Inflammatory macrophage treated with lipopolysaccharide for 4 hours (primary cell): ENCODE measurements around the gene DLGAP4.
A peak's percentile ranks its signal among the peaks of the same experiment; 100 is the strongest.

ENCODE experiments used
- DNase-seq: peaks from one replicate; pipeline ENCODE4 v3.0.0-alpha.2; 2020

DLGAP4 gene

DNA sequence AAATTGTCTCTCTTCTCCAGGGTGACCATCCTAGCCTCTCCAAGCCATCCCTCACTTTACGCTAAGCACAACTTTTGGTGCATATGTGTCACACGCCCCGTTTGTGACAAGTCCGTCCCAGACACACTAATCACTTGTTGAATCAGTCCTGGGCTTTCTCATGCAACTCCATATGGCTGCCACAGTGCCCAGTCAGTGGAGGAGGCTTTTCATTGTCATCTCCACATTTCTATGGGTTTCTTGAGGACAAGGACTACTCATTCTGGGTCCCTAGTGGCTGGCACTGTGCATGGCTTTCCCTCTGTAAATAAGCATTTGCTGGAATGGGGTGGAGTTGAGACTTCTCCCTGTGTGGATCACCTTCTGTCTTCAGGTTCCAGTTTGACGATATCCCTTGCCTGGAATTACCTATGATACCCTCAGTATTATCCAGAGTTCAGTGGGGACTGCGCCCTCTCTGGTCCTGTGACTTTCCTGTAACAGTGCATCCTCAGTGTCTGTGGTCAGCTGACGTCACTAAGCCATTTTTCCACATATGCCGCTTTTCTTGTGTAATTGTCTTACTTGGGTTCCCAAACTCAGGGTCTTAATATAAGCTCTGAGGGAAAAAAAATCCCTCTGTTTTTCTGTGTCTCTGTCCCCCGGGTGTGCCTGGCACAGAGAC lies 175.4 kb downstream of the DLGAP4 start:
- peak; percentile 58 for DNase-seq

DNA sequence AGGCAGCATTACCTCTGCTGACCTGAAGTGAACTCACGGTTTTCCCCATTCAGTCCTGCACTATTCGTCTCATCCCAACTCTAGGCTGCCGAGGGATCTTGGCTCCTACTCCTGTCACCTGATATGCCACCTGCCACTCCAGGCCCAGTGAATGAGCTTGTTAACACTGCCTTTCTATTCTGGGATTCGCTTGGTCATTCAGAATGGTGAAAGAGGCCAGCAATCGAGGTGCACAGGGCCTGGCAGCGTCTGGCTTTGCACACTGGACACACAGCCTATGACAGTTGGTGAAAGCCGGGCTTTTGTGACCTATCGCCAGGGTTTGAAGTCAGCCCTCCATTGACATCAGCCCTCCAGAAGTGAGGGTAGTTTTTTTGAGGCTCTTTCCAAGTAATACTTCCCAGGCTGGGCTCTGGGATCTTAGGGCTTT lies 175.9 kb downstream of the DLGAP4 start:
- no peak for DNase-seq

DNA sequence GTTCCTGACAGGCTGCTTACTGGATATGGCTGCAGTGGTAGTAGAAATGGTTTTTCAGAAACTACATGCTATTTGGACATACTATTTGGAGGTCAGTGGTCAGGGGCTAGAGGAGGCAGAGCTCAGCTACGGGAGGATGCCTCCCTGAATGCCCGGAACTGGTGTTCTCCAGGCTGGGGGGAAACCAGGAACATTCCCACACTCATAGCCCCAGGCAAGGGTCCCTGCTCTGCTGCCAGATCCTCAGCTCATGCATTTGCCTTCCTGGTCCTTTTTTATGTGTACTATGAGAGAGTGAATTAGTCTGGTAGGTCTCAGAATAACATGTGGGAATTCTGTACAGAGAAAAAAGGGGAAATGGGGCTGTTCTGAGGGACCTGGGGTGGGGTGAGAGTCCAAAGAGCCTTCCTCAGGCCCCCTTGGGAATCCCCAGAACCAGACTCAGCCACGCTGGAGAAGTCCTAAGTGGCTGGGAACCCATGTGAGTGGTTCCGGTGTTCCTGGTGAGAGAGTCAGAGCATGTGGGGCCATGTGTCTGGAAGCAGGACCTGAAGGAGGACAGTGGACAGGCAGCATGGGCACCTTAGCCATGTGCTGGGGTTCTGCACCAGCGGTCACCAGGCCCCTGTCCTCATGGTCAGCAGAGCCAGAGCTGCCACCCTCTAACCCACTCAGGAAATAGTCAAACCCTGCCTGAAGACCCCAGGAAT lies 177.2 kb downstream of the DLGAP4 start:
- DNase-seq: no peak

DNA sequence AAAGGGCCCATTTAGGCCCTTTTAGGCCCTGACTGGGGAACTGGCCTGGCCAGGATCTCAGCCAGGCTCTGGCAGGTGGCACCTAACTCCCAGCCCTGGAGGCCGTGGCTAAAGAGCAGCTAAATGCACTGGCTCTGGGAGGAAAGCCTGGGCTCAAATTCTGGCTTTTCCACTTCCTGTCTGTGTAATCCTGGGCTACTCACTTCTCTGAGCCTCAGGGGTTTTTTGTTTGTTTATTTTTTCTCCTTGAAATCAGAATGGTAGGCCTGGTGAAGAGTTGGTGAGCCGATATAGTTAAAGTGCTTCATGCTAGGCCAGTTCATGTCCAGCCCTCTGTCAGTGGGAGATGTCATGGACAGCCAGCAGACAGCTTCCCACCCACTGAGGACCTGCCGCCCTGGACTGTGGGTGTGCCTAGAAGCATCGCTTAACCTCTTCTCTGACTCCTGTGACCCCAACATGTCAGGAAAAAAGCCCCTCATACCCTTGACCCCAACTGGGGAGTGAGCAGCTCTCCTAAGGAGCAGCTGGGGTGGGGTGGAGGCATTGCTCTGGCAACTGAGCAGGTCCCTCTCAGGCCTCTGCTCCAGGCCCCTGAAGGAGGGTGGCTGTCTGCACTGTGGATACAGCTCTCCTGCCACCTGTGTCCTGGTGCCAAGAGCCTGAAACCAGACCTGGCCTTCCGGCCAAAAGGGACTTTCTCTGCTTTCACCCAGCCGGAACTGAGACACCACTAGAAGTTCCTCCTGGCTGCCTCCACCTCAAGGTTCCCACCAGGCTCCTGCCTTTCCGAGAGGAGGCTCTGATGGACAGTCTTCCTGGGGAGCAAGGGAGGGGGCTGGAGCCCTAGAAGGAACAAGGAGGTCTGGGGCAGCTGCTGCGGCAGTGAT lies 178.0 kb downstream of the DLGAP4 start:
- DNase-seq: no peak

DNA sequence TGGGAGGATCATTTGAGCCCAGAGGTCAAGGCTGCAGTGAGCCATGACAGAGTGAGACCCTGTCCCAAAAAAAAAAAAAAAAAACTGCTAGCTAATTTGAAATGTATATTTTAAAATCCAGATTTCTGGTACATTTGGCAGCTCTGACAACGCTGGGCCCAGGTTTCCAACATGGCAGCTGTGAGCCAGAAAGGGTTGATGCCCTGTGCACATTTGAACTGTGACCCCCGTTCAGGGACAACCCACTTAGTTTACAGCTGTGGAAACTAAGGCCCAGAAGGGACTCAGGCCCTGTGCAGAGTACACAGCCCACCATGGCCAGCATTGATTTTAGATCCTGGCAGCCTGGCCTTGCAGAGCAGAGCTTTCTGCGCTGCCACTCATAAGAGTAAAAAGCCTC lies 179.1 kb downstream of the DLGAP4 start:
- no peak for DNase-seq

DNA sequence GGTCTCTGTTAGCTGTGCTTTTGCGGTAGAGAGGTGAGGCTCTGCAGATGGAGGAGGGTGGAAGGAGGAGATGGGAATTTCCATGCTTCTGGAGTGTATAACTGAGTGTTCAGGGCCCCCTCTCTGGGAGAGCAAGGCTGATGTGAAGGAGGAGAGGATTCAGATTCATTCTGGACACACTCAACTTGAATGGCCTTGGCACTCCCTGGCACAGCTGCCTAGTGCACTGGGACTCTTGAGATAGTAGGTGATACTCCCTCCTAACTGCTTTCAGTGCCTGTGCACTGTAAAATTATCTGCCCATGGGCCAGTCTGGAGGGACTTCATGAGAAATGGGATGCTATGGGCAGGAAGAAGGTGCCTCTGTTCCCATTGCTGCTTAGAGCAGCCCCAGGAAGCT lies 180.9 kb downstream of the DLGAP4 start:
- no peak for DNase-seq

DNA sequence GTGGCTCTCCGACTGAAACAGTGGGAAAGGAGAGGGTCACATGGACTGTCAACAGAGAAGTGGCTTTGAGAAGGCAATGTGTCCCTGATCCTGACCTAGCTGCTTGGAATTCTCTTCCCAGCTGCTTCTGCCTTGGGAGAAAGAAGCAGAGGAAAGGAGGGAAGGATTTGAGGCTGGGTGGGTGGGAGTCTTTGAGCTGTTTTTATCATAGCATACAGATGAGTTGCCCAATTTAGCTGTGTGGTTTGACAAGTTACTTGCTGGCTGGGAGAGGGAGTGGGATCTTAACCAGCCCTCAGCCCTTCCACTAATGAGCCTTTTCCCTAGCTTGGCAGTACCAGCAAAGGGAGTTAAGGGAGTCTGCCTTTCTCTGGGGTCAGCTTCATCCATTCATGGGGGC lies 184.1 kb downstream of the DLGAP4 start:
- no peak for DNase-seq

DNA sequence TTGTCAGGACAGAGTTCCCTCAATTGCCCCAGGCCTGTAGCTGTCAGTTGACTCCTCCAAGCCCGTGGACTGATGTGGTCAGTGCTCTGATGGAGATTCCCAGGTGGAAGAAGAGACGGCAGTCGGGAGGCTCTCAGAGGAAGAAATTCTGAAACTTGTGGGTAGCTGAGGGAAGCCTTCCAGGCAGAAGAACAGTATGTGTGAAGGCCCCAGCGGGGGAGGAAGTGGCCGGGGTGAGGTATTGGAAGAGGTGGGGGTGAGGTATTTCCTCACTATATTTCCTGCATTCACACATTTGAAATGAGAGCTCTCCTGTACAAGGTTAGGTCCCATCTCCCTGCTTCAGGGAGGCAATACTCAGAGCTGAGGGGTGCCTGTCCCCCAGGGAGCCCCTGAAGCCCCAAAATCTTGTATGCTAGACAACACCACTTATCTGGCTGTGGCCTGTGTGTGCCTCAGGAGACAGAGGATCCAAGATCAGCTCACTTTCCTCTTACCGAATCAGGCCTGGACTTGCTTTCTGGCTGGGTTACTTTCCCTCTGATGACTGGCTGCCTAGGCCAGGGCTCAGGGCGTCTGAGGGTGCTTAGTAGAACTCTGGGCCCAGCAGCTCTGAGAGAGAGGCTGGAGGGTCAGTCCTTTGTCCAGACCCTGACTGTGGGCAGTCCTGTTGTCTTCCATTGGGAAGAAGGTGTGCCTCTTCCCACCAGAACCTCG lies 185.9 kb downstream of the DLGAP4 start:
- peak; percentile 35 for DNase-seq

DNA sequence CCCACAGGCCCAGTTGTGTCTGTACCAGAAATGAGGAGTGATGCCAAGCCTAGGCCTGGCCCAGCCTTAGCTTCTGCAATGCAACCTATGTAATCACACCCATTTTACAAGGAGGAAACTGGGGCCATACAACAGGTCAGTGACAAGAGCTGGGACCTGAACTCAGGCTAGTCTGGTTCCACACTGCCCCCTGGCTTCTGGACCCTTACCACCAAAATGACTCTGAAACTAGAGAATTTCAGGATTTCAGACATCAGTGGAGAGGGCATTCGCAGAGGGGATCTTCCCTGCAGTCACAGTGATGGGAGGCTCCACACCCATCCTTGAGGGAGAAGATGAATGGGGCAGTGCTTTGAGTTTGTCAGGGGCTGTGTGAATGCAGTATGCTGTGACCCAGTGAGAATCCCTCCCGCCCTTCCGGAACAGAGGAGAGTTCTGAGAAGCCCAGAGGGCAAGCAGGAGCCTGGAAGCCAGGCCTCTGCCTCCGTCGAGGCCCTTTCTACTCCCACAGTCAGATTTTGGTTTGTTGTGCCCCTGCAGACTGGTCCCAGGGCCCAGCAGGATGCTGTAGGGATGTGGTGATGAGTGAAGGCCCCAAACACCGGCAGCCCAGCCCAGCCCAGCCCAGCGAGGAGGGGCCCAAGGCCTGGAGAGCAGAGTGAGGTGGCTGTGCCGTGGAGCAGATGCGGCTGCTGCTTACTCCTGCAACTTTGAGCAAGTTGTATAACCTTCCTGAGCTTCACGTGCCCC lies 187.1 kb downstream of the DLGAP4 start:
- peak; percentile 21 for DNase-seq

DNA sequence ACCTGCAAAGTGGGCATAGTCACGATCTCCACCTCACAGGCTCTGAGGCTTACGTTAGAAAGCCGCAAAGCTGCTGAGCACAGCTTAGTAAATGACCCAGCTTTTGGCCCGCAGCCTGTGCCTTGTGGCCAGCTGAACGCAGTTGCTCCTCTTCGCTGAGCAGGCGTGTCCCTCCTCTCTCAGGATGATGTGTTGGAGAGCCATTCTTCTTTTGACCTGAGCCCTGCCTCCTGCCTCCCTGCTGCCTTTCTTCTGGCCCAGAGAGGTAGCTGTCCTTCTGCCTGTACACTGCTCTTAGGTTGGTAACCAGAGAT lies 187.6 kb downstream of the DLGAP4 start:
- DNase-seq: no peak

DNA sequence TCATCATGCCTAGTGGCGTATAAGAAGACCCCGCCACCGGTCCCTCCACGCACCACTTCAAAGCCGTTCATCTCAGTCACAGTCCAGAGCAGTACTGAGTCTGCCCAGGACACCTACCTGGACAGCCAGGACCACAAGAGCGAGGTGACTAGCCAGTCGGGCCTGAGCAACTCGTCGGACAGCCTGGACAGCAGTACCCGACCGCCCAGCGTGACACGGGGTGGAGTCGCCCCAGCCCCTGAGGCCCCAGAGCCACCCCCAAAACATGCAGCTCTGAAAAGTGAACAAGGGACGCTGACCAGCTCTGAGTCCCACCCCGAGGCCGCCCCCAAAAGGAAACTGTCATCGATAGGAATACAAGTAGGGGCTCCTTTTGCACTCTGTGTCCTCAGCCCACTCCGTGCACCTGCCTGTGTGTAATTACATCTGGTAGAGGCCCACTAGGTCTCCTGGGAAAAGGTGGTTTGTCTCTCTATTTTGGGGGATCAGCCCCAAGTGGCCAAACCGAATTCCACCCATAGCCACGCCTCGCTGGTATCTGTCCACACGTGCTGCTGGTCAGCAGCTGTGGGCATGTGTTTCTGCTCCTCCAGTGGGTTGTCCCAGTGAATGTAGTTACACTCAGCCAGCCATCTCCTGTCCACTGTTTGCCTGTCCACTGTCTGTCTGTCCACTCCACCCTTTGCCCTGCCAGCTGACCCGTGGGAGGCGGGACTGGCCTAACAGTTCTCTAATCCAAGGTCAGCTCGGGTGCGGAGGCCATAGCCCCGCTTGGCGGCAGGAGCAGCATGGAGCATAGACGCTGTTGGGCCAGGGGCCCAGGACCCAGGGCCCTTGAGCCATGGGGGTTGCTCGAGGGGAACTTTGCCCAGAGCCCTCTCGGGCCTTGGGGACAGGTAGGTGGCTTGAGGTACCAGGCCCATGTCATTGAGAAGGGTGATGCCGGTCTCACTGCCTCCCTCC lies 190.8 kb downstream of the DLGAP4 start:
- DNase-seq: no peak

DNA sequence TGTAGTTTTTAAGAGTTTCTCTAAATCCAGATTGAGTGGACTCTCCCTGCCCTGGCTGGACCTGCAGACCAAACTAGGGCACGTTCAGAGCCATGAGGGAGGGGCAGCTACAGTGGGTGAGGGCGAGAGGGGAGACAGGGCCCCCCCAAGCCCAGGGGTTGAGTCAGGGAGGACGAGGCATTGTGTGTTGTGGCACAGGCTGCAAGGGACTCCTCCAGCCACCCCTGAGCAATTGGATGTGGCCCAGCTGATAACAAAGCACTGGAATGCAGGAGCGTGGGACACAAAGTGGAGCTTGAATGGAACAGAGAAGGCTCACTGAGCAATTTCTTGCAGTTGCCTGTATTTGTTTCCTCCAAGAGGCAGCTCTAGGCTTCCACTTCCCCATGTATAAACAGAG lies 191.7 kb downstream of the DLGAP4 start:
- no peak for DNase-seq

DNA sequence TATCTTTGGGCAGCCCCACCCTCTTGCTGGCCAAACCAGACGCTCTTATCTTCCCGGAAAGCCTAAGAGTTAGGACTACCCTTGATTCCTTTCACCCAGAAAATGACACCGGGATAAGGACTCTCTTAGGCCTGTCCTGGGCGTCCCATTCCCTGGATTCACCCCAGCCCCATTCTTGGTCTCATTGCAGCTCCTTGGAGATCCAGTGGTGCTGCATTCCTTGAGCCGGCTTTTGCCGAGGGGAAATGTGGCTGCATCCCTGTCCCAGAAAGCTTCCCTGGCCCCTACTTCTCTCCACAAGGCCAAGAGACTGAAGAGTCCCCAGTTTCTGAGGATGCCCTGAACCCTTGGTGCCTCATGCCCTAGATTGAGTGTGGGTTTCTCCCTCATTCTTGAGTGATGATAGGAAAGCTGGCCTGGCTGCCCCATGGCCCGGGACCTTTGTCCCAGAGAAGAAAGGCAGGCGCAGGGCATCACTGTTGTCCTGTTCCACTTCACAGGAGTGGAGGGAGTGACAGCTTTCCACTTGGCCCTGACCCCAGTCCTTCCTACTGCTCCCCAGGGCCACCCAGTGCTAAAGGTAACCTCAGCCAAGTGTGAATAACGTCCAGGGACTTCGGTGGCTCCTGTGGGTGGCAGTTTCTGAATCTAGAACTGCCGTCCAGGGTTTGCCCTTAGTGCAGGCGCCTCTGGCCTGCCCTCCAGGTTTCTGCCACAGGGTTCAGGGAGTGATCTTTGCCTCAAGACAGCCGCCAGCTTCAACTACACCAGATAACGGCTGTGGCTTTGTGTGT lies 192.4 kb downstream of the DLGAP4 start:
- no peak for DNase-seq

DNA sequence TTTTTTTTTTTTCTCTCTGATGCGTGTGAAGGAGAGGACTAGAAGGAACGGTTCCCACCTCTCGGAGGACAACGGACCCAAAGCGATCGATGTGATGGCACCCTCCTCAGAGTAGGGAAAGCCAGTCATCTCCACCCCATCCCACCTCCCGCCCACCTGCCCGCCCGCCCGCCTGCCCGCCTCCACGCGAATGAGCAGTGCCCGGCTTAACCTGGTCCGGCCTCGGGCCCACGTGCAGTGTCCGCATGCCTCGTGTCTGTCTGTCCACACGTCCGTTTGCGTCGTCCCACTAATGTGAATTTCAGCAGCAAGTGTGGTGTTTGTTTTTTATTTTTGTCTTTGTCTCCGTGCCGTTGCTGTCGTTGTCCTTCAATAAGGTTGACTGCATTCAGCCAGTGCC lies 193.1 kb downstream of the DLGAP4 start:
- DNase-seq: no peak

DNA sequence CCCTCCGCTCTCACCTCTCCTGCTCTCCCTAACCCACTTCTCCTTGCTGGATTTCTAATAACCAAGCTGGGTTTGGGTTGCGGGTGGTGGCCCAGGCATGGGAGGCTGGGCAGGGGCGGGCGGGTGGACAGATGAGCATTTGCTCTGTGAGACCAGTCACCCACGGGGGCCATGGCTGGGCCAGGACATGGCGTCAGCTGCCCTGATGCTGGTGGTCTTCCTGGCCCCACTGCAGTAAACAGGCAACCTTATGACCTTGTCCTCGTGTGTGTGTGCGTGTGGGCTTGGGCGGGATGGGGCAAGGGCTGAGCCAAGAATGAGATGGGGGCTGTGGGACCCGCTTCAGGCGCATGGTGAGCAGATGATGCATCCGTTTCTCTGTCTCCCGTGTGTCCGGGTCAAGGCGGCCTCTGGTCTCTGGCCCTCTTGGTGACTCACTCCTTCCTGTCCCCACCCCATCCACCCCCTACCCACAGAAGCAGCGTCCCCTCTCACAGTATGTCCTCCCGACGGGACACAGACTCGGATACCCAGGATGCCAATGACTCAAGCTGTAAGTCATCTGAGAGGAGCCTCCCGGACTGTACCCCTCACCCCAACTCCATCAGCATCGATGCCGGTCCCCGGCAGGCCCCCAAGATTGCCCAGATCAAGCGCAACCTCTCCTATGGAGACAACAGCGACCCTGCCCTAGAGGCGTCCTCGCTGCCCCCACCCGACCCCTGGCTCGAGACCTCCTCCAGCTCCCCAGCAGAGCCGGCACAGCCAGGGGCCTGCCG lies 193.8 kb downstream of the DLGAP4 start:
- no peak for DNase-seq

DNA sequence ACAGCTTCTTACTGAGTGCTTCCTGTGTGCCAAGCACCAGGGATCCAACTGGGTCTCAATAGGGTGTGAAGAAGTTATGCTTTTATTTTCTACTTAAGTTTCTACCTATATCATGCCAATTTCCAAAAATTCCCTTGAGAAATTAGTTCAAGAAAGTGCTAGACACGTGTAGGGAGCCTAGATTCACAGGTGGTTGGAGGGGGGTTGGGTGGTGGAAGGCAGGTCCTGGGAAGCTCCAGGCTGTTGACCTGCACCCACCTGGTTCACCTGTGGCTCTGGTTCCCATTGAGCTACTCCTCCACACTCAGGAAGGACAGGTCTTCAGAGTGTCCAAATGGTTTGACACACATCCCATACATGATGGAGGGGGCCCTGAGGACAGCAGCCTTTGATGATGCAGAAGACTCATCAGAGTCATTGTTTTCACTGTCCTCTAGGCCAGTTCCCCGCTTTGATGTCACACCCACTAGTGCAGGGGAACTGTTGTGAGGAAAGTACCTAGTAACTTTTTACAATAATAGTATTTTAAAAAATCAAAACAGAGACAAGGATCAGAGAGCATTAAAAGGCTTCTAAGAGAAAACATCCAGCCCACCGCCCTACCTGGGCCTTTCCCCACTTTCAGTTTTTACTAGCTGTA lies 195.3 kb downstream of the DLGAP4 start:
- DNase-seq: no peak

DNA sequence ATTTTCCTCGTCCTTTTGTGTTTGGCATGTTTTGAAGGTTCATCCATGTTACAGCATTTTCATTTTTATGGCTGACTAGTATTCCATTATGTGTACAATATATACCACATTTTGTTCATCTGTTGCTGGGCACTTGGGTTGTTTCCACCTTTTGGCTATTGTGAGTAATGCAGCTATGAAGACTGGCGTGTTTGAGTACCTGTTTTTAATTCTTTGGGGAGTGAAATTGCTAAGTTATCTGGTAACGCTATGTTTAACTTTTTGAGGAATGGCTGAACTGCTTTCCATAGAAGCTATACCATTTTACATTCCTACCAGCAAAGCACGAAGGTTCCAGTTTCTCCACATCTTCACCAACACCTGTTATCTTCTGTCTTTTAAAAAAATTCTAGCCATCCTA lies 198.2 kb downstream of the DLGAP4 start:
- no peak for DNase-seq

DNA sequence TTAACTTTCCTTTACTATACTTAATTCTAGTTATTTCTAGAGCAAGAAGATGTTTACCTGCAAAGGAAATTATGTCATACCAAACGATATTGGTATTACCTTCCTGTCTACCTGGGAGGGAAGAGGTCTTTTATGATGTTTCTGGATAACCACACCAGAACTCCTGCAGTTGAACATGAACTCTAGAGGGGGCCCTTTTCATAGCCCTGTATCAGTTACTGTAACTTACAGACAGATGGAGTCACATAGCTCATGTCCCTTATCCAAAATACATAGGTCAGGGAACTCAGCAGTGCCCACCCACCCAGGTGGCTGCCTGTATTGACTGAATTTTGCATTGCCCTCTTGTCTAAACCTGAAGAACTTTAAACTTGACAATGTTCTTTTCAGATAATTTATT lies 200.1 kb downstream of the DLGAP4 start:
- no peak for DNase-seq

DNA sequence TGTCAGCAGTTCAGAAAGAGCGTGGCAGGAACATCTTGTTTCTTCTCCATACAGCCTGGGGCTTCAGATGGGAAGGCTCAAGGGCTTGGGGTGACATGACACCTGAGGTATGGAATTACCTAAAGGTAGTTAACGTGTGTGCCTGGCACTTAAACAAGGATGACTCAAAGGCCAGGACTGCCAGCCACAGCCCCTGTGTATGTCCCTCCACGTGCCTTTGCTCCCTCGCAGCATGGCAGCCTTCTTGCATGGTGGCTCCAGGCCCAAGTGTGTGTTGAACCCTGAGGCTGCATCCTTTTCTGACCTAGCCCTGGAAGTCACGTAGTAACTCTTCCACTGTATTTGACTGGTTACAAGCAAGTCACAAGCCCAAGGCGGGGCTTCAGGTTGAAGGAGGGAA lies 201.6 kb downstream of the DLGAP4 start:
- no peak for DNase-seq
